ENCODE results near the gene PRRC2B.
"Not testable (repeated sequence)": the region's sequence is repeated elsewhere in the genome, so short reads cannot be mapped to it uniquely, and the experiment has no call there.

Gene PRRC2B

DNA sequence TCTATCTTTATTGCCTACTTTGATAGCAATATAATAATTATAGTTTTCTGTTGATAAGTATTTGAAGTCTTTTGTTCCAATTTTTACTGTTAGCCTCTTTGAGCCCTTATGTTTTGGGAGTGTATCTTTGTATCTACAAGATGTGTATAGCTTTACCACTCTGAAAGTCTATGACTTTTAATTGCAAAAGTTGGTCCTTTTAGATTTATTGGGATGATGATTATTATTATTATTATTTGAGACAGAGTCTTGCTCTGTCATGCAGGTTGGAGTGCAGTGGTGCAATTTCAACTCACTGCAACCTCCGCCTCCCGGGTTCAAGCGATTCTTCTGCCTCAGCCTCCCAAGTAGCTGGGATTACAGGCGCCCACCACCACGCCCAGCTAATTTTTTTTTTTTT lies 78.2 kb downstream of the PRRC2B start:
- DNase-seq (ENCODE audit: low read depth) = not testable (repeated sequence)

DNA sequence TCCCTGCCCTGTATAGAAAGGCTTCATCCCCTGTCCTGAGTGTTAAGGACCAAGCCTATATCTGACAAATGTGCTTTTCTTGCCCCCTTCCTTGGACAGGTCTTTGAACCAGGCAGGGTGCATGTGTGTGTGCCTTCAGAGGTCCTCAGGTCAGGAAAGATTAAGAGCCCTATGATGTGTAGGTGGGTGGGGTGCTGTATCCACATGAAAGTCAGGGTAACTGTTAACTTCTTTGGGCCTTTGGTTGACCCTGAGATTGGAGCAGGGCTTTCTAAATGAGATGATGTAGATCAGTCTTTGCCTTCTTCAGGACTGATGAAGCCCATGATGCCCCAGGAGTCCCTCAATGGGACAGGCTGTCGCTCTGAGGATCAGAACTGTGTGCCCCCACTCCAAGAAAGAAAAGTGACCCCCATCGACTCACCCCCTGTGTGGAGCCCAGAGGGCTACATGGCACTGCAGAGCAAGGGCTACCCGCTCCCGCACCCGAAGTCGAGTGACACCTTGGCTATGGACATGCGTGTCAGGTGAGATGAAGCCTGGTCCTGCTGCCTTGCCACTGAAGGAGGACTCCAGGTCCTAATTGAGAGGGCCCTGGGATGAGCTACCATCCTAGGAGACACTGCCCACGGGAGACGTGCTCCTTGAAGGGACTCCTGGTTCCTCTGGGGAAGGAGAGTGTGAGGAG lies 79.5 kb downstream of the PRRC2B start:
- no peak for DNase-seq (ENCODE audit: low read depth)

DNA sequence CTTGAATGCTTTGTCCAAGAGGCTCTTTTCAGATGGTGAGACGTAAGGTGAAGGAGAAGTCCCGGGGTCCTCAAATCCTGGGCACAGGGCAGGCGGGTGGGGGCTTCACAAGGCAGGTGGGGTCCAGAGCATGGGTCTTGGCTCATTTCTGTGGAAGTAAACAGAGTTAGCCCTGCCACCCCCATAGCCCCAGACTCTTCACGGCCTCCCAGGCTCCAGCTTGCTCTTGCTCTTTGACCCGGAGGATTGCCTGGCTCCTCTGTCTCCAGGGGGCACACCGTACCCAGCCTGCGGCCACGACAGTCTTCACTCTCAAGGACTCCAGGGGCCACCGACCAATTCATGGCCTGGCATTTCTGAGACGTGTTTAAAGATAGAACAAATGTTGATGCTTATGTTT lies 80.0 kb downstream of the PRRC2B start:
- no peak for DNase-seq (ENCODE audit: low read depth)

GRCh38 chr9:131474711-131475110 lies 80.8 kb downstream of the PRRC2B start:
- DNase-seq (ENCODE audit: low read depth) = no peak

- no peak for DNase-seq (ENCODE audit: low read depth)
These were observed 81.4 kb downstream of the PRRC2B start for GRCh38 chr9:131475111-131475955.

DNA sequence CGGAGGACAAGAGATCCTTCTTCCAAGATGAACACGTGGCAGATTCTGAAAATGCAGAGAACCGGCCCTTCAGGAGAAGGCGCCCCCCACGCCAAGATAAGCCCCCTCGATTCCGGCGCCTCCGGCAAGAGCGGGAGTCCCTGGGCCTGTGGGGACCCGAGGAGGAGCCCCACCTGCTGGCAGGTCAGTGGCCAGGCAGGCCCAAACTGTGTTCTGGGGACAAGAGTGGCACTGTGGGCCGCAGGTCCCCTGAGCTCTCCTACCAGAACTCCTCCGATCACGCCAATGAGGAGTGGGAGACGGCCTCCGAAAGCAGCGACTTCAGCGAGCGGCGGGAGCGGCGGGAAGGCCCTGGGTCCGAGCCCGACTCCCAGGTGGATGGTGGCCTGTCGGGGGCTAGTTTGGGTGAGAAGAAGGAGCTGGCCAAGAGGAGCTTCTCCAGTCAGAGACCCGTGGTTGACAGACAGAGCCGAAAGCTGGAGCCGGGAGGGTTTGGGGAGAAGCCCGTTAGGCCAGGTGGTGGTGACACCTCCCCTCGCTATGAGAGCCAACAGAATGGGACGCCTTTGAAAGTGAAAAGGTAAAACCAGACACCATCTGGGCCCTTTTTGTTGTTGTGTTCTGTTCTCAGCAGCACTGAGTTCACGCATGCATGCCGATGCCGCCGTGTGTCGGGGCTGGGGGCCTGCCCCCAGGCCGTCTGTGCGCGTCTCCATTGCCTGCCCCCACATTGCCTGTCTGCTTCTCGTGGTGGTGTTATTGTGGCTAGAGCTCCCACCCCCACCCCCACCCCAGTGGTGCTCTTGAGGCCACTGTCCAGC lies 82.3 kb downstream of the PRRC2B start:
- DNase-seq (ENCODE audit: low read depth) = no peak

- DNase-seq (ENCODE audit: low read depth) = no peak
These were observed 83.0 kb downstream of the PRRC2B start for GRCh38 chr9:131476777-131477345.

- DNase-seq (ENCODE audit: low read depth) = no peak
These were observed 83.5 kb downstream of the PRRC2B start for GRCh38 chr9:131477367-131477766.

GRCh38 chr9:131477816-131478419 lies 84.0 kb downstream of the PRRC2B start:
- no peak for DNase-seq (ENCODE audit: low read depth)

- peak; percentile 31 for DNase-seq (ENCODE audit: low read depth)
These were observed 84.6 kb downstream of the PRRC2B start for GRCh38 chr9:131478421-131478868.

GRCh38 chr9:131478911-131479310 lies 85.0 kb downstream of the PRRC2B start:
- DNase-seq (ENCODE audit: low read depth) = no peak

DNA sequence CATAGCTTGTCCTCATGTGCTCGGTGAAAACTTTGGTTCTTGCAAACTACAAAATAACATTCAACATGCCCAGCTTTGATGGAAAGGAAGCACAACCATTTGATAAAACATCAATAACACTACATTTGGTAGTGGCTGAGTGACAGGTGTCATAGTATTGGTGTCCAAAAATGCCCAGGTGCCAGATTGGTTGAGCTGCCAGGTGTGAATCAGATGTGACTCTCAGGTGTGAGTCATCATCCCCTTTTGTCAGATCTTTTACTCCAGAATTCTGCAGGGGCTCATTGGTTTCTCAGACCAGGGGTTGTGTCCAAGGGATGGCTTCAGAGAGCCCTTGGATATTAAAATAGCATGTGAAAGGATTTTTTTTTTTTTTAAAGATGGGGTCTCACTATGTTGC lies 86.4 kb downstream of the PRRC2B start:
- DNase-seq (ENCODE audit: low read depth) = no peak

GRCh38 chr9:131481441-131482342 lies 87.8 kb downstream of the PRRC2B start:
- DNase-seq (ENCODE audit: low read depth) = no peak

DNA sequence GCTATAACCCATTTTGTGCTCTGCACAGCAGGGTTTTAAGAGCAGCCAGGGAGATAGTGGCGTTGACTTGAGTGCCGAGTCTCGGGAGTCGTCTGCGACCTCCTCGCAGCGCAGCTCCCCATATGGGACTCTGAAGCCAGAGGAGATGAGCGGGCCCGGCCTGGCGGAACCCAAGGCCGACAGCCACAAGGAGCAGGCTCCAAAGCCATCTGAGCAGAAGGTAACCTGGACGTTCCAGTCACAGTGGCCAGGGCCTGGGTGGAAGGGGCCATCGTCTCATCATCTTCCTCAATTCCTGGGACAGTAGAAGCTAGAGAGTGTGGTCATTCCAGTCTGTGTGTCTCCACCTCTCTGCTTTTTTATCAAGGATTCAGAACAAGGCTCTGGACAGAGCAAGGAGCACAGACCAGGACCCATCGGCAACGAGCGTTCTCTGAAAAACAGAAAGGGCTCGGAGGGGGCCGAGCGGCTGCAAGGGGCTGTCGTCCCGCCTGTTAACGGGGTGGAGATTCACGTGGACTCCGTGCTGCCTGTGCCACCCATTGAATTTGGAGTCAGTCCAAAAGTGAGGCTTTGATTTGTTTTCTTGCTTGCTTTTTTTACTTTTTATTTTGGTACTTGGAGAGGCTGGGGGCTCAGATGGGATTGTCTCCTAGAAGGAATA lies 88.6 kb downstream of the PRRC2B start:
- no peak for DNase-seq (ENCODE audit: low read depth)

- no peak for DNase-seq (ENCODE audit: low read depth)
These were observed 89.6 kb downstream of the PRRC2B start for GRCh38 chr9:131483319-131484050.

DNA sequence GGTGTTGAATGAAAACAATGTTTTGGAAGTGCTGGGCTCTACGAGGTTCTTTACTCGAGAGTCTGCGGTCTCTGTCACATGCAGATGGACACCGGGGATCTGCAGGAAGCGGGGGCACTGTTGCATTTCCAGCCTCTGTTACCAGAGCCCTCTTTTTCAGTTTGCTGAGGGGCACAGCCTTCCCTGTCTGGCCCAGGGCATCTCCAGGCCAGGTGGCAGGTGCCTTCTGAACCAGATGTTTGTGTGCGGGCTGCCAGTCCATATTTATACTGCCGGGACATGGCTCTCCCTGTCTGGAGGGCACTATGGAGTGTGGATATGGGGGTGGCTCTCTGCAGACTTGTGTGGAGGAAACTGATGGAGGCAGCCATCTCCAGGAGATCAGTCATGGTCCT lies 90.2 kb downstream of the PRRC2B start:
- DNase-seq (ENCODE audit: low read depth) = no peak

DNA sequence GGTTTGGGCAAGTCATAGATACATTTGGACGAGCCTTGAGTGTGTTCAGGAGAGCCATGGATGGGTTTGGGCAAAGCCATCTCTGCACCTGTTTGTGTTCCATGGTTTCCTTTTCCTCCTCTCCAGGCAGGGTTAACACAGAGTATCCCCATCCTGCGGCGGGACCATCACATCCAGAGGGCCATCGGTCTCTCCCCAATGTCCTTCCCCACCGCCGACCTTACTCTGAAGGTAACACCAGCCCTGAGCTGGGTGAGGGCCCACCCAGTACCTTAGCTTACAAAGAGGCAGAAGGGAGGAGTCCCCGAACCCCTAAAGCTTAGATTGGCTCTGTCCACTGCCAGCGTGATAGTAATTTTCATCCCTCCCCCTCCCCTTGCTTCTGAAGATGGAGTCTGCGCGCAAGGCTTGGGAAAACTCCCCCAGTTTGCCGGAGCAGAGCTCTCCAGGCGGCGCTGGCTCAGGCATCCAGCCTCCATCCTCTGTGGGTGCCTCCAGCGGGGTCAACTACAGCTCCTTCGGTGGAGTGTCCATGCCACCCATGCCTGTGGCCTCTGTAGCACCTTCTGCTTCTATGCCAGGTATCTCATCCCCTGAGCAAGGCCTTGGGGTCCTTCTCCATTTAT lies 90.8 kb downstream of the PRRC2B start:
- no peak for DNase-seq (ENCODE audit: low read depth)

DNA sequence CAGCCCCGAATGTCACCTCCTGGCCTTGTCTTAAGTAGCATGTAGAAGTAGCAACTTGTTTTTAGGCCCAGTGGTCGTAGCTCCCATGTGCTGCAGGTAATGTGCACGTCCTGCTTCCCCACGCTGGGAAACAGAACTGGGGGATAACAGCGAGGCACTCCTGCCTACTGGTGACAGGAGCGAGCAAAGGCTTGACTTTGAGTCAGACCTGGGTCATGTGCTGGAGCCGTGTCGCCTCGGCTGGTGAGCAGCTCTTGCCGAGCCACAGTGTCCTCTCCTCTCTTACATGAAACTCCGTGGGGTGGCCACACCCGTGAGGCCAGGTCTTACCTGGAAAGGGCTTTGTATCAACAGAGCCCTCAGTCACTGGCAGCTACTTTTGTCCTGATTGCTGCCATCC lies 91.3 kb downstream of the PRRC2B start:
- no peak for DNase-seq (ENCODE audit: low read depth)

Data from stimulated activated CD8-positive, alpha-beta memory T cell treated with anti-CD3 and anti-CD28 coated beads, Interleukin-12 subunit alpha, Interleukin-12 subunit beta, amount 100 ng/mL, for 1 hour (primary cell).